GM12892 (cell line): ENCODE data around the gene FAM76A.
"Not testable (repeated sequence)": the region's sequence is repeated elsewhere in the genome, so short reads cannot be mapped to it uniquely, and the experiment has no call there.

Experiments used
- POLR2A ChIP-seq: IDR thresholded peaks from 2 replicates; pipeline ENCODE4 v1.6.1; 2011; ENCODE audit warnings: low read depth, low read length, control low read depth
- POLR2AphosphoS5 ChIP-seq: IDR thresholded peaks from 2 replicates; pipeline ENCODE4 v1.6.1; 2011; ENCODE audit warnings: low read depth, low read length, control low read depth

- not testable (repeated sequence) for TF ChIP-seq POLR2AphosphoS5, POLR2A
Observed at GRCh38 chr1:27776276-27776675, 50.5 kb downstream of the FAM76A start.
